Colonic mucosa (tissue), 4 donors: ENCODE measurements around the gene KMO. TPM values are rescaled to one million over a fixed set of nuclear protein-coding genes. Genes with fewer than 3 reads are reported as not detected.

ENCODE experiments used
- DNase-seq: peaks from one replicate; pipeline ENCODE4 v3.0.0-alpha.2; 2020
- H3K27ac ChIP-seq: fragments of 200-600 bp; one replicate; pipeline ENCODE4 v1.8.0; 2021
- H3K27me3 ChIP-seq: fragments of 200-600 bp; one replicate; pipeline ENCODE4 v1.8.0; 2021
- H3K36me3 ChIP-seq: fragments of 200-600 bp; one replicate; pipeline ENCODE4 v1.8.0; 2021
- H3K4me1 ChIP-seq: fragments of 200-600 bp; one replicate; pipeline ENCODE4 v1.8.0; 2021; ENCODE audit warnings: mild to moderate bottlenecking
- H3K4me3 ChIP-seq: fragments of 200-600 bp; one replicate; pipeline ENCODE4 v1.8.0; 2021
- H3K9ac ChIP-seq, 2 donors: one replicate each; pipeline ENCODE4 v1.7.0; 2013; ENCODE audit warnings: control low read depth in 2 of 2, low read depth in 2 of 2, low read length in 2 of 2
- H3K9me3 ChIP-seq: fragments of 200-600 bp; one replicate; pipeline ENCODE4 v1.8.0; 2021
- intact Hi-C: fragments of 100-400 bp; cut with DNase I; formaldehyde crosslinking; loops from one replicate; pipeline ENCODE4 v1.14.1; 2022
- total RNA-seq, 2 donors: library from RNA; stranded (reverse); fragmentation: NEBNext Ultra II Directional in 1 of 2; extraction: Animal tissue kit (Norgen Biotek cat#: 25700) in 1 of 2; gene quantifications; one replicate each; pipeline ENCODE4 v1.2.1, GENCODE V29; 2021
- TF ChIP-seq, protein P1 (sequence below): fragments of 200-600 bp; IDR thresholded peaks from one replicate; pipeline ENCODE4 v1.8.0; 2022; ENCODE audit warnings: antibody characterized with exemption, mild to moderate bottlenecking
- donor health status: healthy.
- donor health status: DM: no; HTN: no; CAD: no.
- donor health status: DM: no; HTN: no; CAD: no.

The KMO gene
- under 1 TPM in 1 of 2 donors, not detected in 1; 0.80 TPM for total RNA-seq

DNA sequence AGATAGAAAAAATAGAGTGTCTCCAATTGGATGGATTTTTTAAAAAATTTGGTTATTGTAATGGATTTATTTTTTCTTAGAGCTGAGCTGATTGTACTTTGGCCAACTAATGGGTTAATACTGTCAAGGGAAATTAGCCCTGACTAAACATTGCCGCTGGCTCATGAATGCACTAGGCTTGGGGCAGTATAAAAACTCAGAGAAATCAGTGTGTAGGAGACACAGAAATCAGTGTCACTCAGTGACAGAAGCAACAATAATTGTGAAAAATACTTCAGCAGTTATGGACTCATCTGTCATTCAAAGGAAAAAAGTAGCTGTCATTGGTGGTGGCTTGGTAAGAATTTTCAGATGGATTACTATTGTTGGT lies at the start of gene KMO:
Gene KMO, plus strand, starts transcription at position 217 of the 370 bp plus-strand sequence. Its CDS starts 67 bp downstream, at position 284.
- Histone ChIP-seq H3K27ac (peak within 1 kb of the TSS; percentile 3), H3K27me3 (no peaks in the 10 kb centered on the region), H3K9ac (peak within 1 kb of the TSS in 1 of 2 donors; percentile 43), H3K9me3 (no peaks in the 10 kb centered on the region), H3K36me3 (no peaks in the 10 kb centered on the region), H3K4me1 (no peaks in the 10 kb centered on the region), H3K4me3 (peak within 1 kb of the TSS; percentile 29)
- DNase-seq = no peak
- intact Hi-C loops = loop anchor here (5.0 kb wide), 1 partner anchor 305 kb away; no protein-coding TSS in a partner anchor
- TF ChIP-seq, protein P1, sequence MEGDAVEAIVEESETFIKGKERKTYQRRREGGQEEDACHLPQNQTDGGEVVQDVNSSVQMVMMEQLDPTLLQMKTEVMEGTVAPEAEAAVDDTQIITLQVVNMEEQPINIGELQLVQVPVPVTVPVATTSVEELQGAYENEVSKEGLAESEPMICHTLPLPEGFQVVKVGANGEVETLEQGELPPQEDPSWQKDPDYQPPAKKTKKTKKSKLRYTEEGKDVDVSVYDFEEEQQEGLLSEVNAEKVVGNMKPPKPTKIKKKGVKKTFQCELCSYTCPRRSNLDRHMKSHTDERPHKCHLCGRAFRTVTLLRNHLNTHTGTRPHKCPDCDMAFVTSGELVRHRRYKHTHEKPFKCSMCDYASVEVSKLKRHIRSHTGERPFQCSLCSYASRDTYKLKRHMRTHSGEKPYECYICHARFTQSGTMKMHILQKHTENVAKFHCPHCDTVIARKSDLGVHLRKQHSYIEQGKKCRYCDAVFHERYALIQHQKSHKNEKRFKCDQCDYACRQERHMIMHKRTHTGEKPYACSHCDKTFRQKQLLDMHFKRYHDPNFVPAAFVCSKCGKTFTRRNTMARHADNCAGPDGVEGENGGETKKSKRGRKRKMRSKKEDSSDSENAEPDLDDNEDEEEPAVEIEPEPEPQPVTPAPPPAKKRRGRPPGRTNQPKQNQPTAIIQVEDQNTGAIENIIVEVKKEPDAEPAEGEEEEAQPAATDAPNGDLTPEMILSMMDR = no peak

DNA sequence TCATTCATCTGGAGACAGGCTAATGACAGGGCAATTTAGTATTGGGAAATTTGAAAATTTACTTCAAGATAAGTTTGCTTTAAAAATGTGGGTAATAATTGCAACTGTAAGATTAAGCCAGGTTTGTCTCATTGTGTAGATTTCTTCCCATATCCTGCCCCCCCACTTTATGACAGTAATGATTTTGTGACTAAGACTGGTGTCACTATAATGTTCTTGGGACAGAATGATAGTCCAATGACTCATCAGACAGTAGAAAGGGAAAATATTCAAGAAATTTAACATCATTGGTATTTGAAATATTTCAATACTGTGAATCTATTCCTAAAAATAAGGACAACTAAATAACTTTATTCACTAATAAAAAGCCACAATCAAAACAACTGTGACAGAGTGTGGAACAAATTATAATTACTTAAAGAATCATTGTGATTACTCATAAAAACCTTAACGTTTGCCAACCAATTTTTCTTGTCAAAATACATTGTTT lies 49.4 kb upstream of the KMO start:
- TF ChIP-seq, protein P1 = no peak
- Histone ChIP-seq H3K27me3 (no peaks in the 10 kb centered on the region), H3K27ac (no peak overlapping the region), H3K36me3 (no peaks in the 10 kb centered on the region), H3K9ac (no peak overlapping the region), H3K9me3 (no peaks in the 10 kb centered on the region), H3K4me3 (no peak overlapping the region), H3K4me1 (no peaks in the 10 kb centered on the region)
- intact Hi-C loops = loop anchor here (10.0 kb wide), 1 partner anchor 518 kb away; no protein-coding TSS in a partner anchor
- no peak for DNase-seq

DNA sequence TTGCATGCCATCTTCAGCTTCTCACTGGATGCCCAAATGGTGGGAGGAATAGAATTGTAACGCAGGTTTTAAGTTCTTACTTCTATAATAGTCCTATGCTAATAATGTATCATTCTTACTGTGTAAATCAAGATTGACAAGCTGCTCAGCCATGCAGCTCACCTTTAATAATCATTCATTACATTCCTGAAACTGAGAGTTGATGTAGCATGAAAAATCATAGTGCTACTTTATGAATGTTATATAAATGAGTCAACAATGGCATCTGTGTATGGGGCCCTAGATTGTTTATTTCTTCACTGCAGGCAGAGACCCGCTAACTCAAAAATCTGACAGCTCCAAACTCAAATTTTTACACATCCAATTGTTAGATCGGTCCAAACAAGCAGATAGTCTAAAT lies 47.0 kb upstream of the KMO start:
- Histone ChIP-seq H3K36me3 (no peaks in the 10 kb centered on the region), H3K9ac (no peak overlapping the region), H3K27me3 (no peaks in the 10 kb centered on the region), H3K4me3 (no peak overlapping the region), H3K9me3 (no peaks in the 10 kb centered on the region), H3K4me1 (no peaks in the 10 kb centered on the region), H3K27ac (no peak overlapping the region)
- DNase-seq = no peak
- TF ChIP-seq, protein P1 = no peak
- intact Hi-C loops = loop anchor here (10.0 kb wide), 1 partner anchor 520 kb away; no protein-coding TSS in a partner anchor

DNA sequence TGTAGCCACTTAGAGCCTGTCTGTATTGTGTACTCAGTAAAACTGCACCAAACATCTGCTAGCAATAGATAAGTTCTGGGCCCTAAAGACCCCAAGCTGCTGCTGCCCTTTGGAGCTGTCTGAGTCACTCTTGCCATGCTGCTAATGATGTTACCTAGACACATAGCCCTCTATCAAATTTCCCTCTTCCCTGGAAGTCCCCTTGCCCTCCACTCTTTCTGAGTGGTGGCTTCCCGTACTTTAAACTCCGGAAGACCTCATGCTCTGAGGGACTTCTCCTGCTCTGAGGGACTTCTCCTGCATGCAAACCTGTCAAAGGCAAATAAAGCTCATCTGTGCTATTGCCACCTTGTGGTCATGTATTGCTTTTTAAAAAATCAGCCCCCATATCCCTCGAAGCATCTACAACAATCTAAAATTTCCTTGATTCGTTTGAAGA lies 46.6 kb upstream of the KMO start:
- TF ChIP-seq, protein P1 = peak; percentile 15
- H3K4me3 ChIP-seq = no peak overlapping the region
- H3K27me3 ChIP-seq = no peaks in the 10 kb centered on the region
- H3K4me1 ChIP-seq = no peaks in the 10 kb centered on the region
- no peak overlapping the region for H3K9ac ChIP-seq
- H3K36me3 ChIP-seq = no peaks in the 10 kb centered on the region
- H3K9me3 ChIP-seq = no peaks in the 10 kb centered on the region
- intact Hi-C loops = loop anchor here (10.0 kb wide), 1 partner anchor 521 kb away; no protein-coding TSS in a partner anchor
- H3K27ac ChIP-seq = no peak overlapping the region
- DNase-seq = no peak

DNA sequence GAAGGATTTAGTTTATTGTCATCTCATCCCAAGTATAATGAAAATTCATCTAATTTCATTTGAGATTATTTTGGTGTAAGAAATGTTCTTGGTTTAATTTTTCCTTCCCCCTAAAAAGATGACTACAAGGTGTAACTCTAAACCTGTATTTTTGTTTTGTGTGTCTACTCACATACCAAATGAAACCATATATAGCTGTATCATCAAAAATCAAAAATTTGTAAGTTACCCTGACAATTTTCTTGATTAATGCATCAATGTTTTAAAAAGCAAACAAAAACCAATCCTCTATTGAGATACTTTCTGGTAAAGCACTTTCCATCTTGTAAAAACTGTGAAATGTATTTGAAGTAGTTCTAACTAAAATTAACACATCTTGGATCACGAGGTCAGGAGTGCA lies 43.4 kb upstream of the KMO start:
- H3K4me3 ChIP-seq = no peak overlapping the region
- no peaks in the 10 kb centered on the region for H3K27me3 ChIP-seq
- intact Hi-C loops = loop anchor here (10.0 kb wide), 1 partner anchor 524 kb away; no protein-coding TSS in a partner anchor
- H3K9me3 ChIP-seq = no peaks in the 10 kb centered on the region
- no peaks in the 10 kb centered on the region for H3K4me1 ChIP-seq
- H3K27ac ChIP-seq = no peak overlapping the region
- H3K36me3 ChIP-seq = no peaks in the 10 kb centered on the region
- H3K9ac ChIP-seq = no peak overlapping the region
- no peak for DNase-seq
- TF ChIP-seq, protein P1 = no peak
